Measurements from ENCODE around the gene RIC8A.

The RIC8A gene

DNA sequence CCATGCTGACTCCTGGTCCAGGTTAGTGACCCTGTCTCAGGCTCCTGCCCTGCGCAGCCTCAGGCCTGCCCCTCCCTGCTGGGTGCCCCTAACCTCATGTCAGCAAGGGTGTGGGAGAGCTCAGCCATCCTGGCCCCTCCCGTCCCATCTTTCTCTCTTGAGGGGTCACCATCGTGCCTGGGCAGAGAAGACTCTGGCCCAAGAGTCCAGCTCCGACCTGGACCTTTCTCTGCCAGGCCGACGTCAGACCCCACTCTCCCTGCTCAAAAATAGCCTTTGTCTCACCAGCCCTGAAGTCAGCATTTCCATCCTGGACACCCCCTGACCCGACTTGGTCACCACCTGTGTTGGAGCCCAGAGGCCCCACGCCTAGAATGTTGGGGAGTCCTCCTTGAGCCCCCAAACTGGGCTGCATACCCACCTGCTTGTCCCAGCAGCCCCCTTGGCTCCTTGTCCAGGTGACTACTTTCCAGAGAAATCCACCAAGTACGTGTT is 9.7 kb upstream of the RIC8A start:
- TF ChIP-seq, protein P1, sequence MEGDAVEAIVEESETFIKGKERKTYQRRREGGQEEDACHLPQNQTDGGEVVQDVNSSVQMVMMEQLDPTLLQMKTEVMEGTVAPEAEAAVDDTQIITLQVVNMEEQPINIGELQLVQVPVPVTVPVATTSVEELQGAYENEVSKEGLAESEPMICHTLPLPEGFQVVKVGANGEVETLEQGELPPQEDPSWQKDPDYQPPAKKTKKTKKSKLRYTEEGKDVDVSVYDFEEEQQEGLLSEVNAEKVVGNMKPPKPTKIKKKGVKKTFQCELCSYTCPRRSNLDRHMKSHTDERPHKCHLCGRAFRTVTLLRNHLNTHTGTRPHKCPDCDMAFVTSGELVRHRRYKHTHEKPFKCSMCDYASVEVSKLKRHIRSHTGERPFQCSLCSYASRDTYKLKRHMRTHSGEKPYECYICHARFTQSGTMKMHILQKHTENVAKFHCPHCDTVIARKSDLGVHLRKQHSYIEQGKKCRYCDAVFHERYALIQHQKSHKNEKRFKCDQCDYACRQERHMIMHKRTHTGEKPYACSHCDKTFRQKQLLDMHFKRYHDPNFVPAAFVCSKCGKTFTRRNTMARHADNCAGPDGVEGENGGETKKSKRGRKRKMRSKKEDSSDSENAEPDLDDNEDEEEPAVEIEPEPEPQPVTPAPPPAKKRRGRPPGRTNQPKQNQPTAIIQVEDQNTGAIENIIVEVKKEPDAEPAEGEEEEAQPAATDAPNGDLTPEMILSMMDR (IDR thresholded peaks at IDR 0.05; ENCODE audit: low read depth, low read length): no peak
- no peak overlapping the region for H3K4me3 ChIP-seq (ENCODE audit: low read depth, low read length)

DNA sequence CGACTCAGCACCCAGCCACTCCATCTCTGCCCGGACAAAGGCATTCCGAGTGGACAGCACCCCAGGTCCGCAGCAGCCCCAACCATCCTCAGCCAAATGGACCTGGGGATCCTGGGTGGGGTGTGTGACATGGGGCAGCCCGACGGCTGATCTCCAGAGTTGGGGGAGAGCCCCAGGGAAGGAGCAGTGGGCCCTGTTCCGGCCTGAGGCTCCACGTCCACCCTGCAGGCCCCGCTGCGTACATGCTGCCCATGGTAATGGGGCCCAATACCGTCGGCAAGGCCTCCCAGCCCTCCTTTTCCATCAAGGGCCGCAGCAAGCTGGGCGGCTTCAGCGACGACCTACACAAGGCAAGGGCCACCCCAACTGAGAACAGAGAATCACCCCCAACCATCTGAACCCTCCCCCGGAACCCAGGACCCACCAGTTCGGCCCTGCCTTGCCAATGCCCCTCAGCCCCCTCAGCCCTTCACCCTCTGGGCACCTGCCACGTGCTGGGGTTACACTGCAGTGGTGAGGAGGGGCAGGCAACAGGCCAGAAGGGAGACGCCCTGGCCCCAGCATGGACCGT is 9.2 kb upstream of the RIC8A start:
- TF ChIP-seq, protein P1 (IDR thresholded peaks at IDR 0.05; ENCODE audit: low read depth, low read length): no peak
- no peak overlapping the region for H3K4me3 ChIP-seq (ENCODE audit: low read depth, low read length)

DNA sequence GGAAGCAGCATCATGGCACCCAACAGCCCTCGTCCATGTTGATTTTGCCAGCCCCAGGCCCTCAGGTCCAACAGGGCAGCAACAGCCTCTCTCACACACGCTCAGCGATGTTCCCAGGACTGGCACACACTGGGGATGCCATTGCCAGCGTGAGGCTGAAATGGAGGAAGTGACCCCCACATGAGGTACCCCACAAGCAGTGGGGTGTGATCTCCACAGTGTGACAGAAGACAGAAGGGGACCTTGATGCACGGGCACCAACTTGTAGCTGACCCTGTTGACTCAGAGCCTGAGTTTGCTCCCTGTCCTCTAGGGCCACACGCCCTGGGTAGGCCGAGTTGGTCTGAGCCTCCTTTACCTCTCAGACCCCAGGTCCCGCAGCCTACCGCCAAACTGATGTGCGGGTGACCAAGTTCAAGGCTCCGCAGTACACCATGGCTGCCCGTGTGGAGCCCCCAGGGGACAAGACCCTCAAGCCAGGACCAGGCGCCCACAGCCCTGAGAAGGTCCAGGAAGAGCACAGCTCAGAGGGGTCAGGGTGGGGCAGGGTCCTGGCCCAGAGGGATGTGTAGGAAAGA is 8.4 kb upstream of the RIC8A start:
- TF ChIP-seq, protein P1 (IDR thresholded peaks at IDR 0.05; ENCODE audit: low read depth, low read length): no peak
- H3K4me3 ChIP-seq (ENCODE audit: low read depth, low read length): no peak overlapping the region

DNA sequence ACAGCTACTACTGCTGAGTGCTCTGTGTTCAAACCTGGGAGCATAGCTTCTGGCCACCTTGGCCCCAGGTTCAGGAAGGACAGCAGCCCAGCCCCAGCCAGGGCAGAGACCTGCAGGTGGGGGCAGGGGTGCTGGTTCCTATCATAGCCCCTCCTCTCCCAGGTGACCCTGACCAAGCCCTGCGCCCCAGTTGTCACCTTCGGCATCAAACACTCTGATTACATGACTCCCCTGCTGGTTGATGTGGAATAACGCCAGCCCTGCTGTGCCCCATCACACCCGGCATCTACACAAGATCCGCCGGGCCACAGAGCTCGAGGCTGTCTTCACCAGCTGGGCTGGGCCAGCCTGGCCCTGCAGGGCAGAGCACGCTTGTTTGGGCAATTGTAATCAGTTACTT is 7.7 kb upstream of the RIC8A start:
- TF ChIP-seq, protein P1 (IDR thresholded peaks at IDR 0.05; ENCODE audit: low read depth, low read length): no peak
- no peak overlapping the region for H3K4me3 ChIP-seq (ENCODE audit: low read depth, low read length)

DNA sequence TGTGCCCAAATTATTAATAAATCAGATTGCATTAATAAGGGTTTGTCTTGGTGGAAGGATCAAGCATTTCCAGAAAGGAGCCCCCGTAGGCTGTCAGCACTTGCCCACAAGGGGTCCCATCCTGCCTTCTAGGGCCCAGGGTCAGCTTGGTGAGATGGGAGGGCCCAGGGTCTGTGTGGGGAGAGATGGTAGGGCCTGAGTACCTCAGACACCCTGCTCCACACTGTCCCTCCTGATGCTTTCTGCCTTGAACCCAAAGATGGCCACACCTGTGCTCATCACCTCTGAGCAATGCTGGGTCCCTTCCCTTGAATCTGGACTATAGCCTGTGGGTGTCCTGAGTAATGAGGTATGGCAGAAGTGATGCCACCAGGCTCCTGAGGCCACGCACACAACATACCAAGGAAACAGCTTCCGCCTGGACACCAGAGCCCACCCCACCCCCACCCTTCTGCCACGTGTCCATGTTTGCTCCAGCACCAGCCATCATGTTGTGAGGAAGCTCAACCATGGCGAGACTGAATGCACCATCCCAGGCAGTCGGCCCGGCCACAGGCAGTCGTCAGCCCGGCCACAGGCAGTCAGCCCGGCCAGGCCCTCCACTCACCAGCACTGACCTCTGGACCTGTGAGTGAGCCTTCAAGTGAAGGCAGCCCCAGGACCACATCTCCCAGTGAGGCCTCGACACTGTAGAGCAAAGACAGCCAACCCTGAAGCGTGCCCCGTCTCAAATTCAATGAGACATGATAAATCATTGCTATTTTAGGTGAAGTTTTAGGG is 7.1 kb upstream of the RIC8A start:
- TF ChIP-seq, protein P1 (IDR thresholded peaks at IDR 0.05; ENCODE audit: low read depth, low read length): no peak
- no peak overlapping the region for H3K4me3 ChIP-seq (ENCODE audit: low read depth, low read length)

DNA sequence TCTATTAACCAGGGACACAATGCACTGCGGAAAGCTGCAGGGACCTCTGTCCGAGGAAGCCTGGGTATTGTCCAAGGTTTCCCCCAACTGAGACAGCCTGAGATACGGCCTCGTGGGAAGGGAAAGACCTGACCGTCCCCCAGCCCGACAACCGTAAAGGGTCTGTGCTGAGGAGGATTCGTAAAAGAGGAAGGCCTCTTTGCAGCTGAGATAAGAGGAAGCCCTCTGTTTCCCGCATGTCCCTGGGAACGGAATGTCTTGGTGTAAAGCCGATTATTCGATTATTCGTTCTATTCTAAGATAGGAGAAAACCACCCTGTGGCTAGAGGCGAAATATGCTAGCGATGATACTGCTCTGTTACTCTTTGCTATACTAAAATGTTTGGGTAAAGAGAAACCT is 5.5 kb upstream of the RIC8A start:
- TF ChIP-seq, protein P1 (IDR thresholded peaks at IDR 0.05; ENCODE audit: low read depth, low read length): no peak
- no peak overlapping the region for H3K4me3 ChIP-seq (ENCODE audit: low read depth, low read length)

DNA sequence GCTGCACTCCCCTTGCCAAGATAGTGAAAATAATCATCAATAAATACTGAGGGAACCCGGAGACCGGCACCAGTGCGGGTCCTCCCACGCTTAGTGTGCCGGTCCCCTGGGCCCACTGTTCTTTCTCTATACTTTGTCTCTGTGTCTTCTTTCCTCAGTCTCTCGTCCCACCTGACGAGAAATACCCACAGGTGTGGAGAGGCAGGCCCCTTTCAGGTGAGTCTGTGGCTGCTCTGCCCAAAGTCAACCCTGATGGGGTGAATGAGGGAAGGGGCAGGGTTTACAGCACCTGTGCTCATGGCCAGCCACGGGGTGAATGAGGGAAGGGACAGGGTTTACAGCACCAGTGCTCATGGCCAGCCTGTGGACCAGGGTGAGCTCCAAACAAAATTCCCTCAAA is 5.0 kb upstream of the RIC8A start:
- H3K4me3 ChIP-seq (ENCODE audit: low read depth, low read length): no peak overlapping the region
- TF ChIP-seq, protein P1 (IDR thresholded peaks at IDR 0.05; ENCODE audit: low read depth, low read length): no peak

Measured in WI38 (cell line).